PFSK-1 (cell line): ENCODE data around the gene LIMK2.

Experiments used
- FOXP2 ChIP-seq: optimal IDR thresholded peaks from 2 replicates; pipeline ENCODE3; 2011; ENCODE audit warnings: borderline replicate concordance, control low read depth, inconsistent platforms; ENCODE audit not compliant: insufficient read depth; ENCODE audit errors: extremely low read length, extremely low read depth
- POLR2AphosphoS5 ChIP-seq: IDR thresholded peaks from 2 replicates; pipeline ENCODE4 v1.6.1; 2012; ENCODE audit warnings: low read depth, mild to moderate bottlenecking, control low read depth, low read length, moderate library complexity
- REST ChIP-seq, 2 experiments: IDR thresholded peaks; 2 replicates each; pipeline versions ENCODE4 v1.6.1 to v1.8.0; 2011 to 2012; ENCODE audit warnings: low read depth in 2 of 2, low read length in 2 of 2, control low read depth in 1 of 2, inconsistent platforms in 1 of 2, mild to moderate bottlenecking in 1 of 2, moderate library complexity in 1 of 2; ENCODE audit not compliant: insufficient read depth in 1 of 2
- SIN3A ChIP-seq: IDR thresholded peaks from 2 replicates; pipeline ENCODE4 v1.6.1; 2012; ENCODE audit warnings: mild to moderate bottlenecking, low read length, moderate library complexity, borderline replicate concordance; ENCODE audit not compliant: insufficient read depth
- TAF1 ChIP-seq: IDR thresholded peaks from 2 replicates; pipeline ENCODE4 v1.6.1; 2012; ENCODE audit warnings: low read length, control low read depth, borderline replicate concordance; ENCODE audit not compliant: insufficient read depth

LIMK2 gene

DNA sequence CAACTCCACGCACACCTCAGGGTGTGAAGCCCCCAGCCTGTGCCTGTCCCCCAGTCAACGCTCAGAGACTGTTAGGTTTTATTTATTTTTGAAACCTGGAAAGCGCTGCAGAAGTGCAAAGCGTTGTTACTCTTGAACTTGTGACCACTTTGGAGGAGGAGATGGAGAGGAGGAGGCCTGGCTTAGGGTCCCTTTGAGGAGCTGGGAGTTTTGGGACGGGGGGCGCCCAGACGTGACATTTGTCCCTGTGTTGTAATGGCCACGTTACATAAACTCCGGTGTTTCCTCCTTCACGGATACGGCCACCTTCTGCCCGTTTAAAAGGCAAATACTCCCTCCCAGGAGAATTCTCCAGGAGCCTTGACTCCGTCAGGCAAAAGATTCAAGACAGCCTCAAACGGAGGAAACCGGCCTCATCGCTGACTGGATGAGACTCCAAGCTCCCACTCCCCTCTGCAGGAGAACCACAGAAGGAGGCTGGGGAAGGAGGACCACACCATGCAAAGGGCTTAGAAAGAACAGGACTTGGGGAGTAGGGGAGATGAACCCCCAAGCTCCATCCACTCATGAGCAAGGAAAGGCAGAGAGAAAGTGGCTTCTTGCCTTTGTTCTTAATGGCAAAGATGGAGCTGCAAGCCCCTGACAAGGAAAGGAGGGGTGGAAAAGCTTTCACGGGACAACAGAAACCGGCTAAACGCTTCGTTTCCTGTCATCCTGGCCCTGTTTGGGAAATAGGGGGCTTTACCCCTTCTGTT, 79.6 kb downstream of the LIMK2 start:
- TF ChIP-seq REST (IDR thresholded peaks at IDR 0.05; ENCODE audit: insufficient read depth in 1 of 2, low read depth in 2 of 2, low read length in 2 of 2), result no peak

GRCh38 chr22:31292236-31292989, 80.3 kb downstream of the LIMK2 start, which contains the start of gene PIK3IP1:
TSS of gene PIK3IP1 (minus strand) at chr22:31292488. CDS start at chr22:31292344, 144 bp downstream.
- TF ChIP-seq FOXP2 (peak; percentile 93), POLR2AphosphoS5 (no peak), TAF1 (0 out of 2 replicates have a peak, but pooled peaks have one; percentile 16)

DNA sequence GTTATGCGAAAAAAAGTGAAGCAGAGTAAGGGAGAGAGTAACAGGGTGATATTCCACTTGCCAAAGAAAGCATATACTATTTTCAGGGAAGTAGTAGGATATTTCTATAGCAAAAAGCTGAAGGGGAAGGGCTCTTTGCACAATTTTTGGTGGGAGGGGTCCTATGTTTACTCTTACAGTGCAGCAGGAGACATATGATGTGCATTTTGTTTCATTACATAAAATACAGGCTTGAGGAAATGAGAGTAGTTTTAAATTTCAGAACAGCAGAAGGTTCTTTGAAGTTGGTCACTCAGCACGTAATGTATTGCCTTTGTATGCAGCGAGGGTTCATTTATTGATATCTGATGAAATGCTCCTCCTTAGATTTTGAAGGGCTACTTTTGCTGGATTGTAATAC, 83.3 kb downstream of the LIMK2 start:
- TF ChIP-seq FOXP2 (no peak), SIN3A (no peak), REST (IDR thresholded peaks at IDR 0.05; ENCODE audit: insufficient read depth in 1 of 2, low read depth in 2 of 2, low read length in 2 of 2) (no peak), TAF1 (no peak), POLR2AphosphoS5 (no peak)

DNA sequence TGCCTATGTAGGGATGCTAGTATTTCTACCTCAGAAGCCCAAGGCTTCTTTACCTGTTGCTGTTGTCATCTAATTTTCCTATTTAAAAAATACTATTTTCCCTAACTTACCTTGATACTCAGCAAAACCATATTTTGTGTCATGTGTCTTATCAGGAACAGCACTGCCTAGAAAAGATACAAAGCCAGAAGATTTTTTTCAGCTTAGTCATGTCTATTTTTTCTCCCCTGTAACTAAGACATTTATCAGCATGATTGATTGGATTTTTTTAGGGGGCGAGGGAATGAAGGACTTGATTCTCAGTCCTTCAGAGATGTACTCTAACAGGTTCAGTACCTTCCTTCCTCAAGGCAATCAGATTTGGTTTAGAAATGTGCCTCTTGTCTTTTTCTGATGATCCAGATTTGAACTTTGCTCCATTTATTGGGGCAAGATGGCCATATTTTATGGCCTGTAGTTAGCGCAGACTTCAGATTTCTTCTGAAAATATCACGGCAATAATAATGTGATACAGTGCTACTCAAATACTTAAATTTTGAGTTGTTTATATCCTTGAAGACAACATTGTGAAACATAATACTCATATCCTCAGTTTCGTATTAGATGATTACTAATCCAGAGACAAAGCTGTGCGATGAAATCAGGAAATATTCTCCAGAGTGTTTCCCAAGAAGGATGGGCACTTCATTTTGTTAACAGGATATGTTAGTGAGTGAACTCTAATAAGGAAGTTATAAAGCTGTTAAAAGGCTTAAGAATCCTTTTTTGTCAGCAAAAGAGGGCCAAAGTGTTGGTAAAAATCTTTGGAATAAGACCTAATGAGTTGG, 83.9 kb downstream of the LIMK2 start:
- TF ChIP-seq POLR2AphosphoS5 (no peak), SIN3A (no peak), REST (IDR thresholded peaks at IDR 0.05; ENCODE audit: insufficient read depth in 1 of 2, low read depth in 2 of 2, low read length in 2 of 2) (no peak), TAF1 (no peak), FOXP2 (no peak)

GRCh38 chr22:31300896-31301295, 88.8 kb downstream of the LIMK2 start:
- TF ChIP-seq SIN3A, result no peak
- no peak for TF ChIP-seq FOXP2
- TF ChIP-seq TAF1, result no peak
- TF ChIP-seq POLR2AphosphoS5, result no peak
- TF ChIP-seq REST (IDR thresholded peaks at IDR 0.05; ENCODE audit: insufficient read depth in 1 of 2, low read depth in 2 of 2, low read length in 2 of 2), result no peak
